T-cell (primary cell): ENCODE results near the gene PLPP4. TPM values are rescaled to one million over a fixed set of nuclear protein-coding genes. Genes with fewer than 3 reads are reported as not detected.

Experiments
- ATAC-seq, 4 experiments: fragments of 200-7000 bp in 3 of 4; fragments of 150-1000 bp in 1 of 4; cut with Tn5 transposase; replicated peaks in 1 of 4; 1 replicate in 3 of 4; 2 replicates in 1 of 4; pipeline ENCODE4 v1.10.0; 2021; ENCODE audit warnings: moderate library complexity in 3 of 4, mild to moderate bottlenecking in 2 of 4, moderate number of reproducible peaks in 1 of 4
- CTCF ChIA-PET, 2 donors: fragments of 300-600 bp; sonication (Branson Sonifier 250); formaldehyde crosslinking; loops; one replicate each; lab custom pipeline; 2022; ENCODE audit warnings: antibody characterized with exemption in 2 of 2; lab: Charles Lee
- POLR2A ChIA-PET, 2 donors: fragments of 300-600 bp; sonication (Branson Sonifier 250); formaldehyde crosslinking; loops; one replicate each; lab custom pipeline; 2022; ENCODE audit warnings: antibody characterized with exemption in 2 of 2; lab: Charles Lee
- DNase-seq, 35 experiments: peaks; one replicate each; pipeline versions ENCODE4 v3.0.0 to v3.0.0-alpha.2; 2013 to 2023
- H3K27ac ChIP-seq: one replicate; pipeline ENCODE4 v1.5.1; 2013; ENCODE audit warnings: low read length
- H3K27me3 ChIP-seq, 2 experiments: replicated peaks in 1 of 2; 1 replicate in 1 of 2; 2 replicates in 1 of 2; pipeline versions ENCODE4 v1.6.1 to v1.7.0; 2013; ENCODE audit warnings: low read length in 1 of 2, mixed read lengths in 1 of 2; ENCODE audit not compliant: control insufficient read depth in 2 of 2, insufficient read depth in 2 of 2; ENCODE audit errors: extremely low read depth in 1 of 2
- H3K36me3 ChIP-seq, 2 donors: 1 replicate in 1 of 2; 2 replicates in 1 of 2; pipeline versions ENCODE4 v1.6.1 to v1.7.0; 2013; ENCODE audit warnings: low read length in 1 of 2; ENCODE audit not compliant: control insufficient read depth in 2 of 2, insufficient read depth in 1 of 2; ENCODE audit errors: extremely low read depth in 1 of 2
- H3K4me1 ChIP-seq, 2 experiments: 1 replicate in 1 of 2; 2 replicates in 1 of 2; pipeline versions ENCODE4 v1.6.1 to v1.7.0; 2013; ENCODE audit warnings: low read length in 2 of 2, mixed read lengths in 1 of 2; ENCODE audit not compliant: insufficient read depth in 2 of 2, control insufficient read depth in 1 of 2; ENCODE audit errors: extremely low read depth in 1 of 2
- H3K4me3 ChIP-seq, 2 donors: 1 replicate in 1 of 2; 2 replicates in 1 of 2; pipeline versions ENCODE4 v1.5.1 to v1.7.0; 2013; ENCODE audit warnings: mild to moderate bottlenecking in 2 of 2, low read length in 1 of 2, moderate library complexity in 1 of 2; ENCODE audit not compliant: control insufficient read depth in 1 of 2; ENCODE audit errors: extremely low read depth in 1 of 2
- H3K9me3 ChIP-seq: 2 replicates; pipeline ENCODE4 v1.7.0; 2013
- H3K27ac Mint-ChIP-seq, 2 donors: one replicate each; pipeline ENCODE4 v1.8.0; 2020 to 2021; ENCODE audit warnings: mild to moderate bottlenecking in 2 of 2, mixed read lengths in 2 of 2
- H3K27me3 Mint-ChIP-seq, 2 donors: one replicate each; pipeline ENCODE4 v1.8.0; 2021 to 2022; ENCODE audit warnings: mixed read lengths in 2 of 2
- H3K36me3 Mint-ChIP-seq: one replicate; pipeline ENCODE4 v1.8.0; 2021; ENCODE audit warnings: mixed read lengths
- H3K4me1 Mint-ChIP-seq, 3 donors: one replicate each; pipeline ENCODE4 v1.8.0; 2020 to 2022; ENCODE audit warnings: mixed read lengths in 3 of 3, mild to moderate bottlenecking in 1 of 3
- H3K4me3 Mint-ChIP-seq, 3 donors: one replicate each; pipeline ENCODE4 v1.8.0; 2020 to 2022; ENCODE audit warnings: mild to moderate bottlenecking in 3 of 3, mixed read lengths in 3 of 3, moderate library complexity in 3 of 3
- H3K9me3 Mint-ChIP-seq, 3 donors: one replicate each; pipeline ENCODE4 v1.8.0; 2020 to 2022; ENCODE audit warnings: mixed read lengths in 3 of 3
- WGBS: methylation state at CpG from one replicate; pipeline ENCODE4 v1.1.5; 2013; ENCODE audit warnings: missing lambda C conversion rate; ENCODE audit not compliant: insufficient coverage; 5-methylcytosine and 5-hydroxymethylcytosine counted together
- total RNA-seq, 35 experiments: library from RNA in 6 of 35; stranded (reverse) in 6 of 35; fragments of 120-200 nt in 1 of 35; gene quantifications; one replicate each; pipeline versions ENCODE4 v1.2.1 to v1.2.4 and lab custom pipeline; 2013 to 2026

The PLPP4 gene
- total RNA-seq, 5 donors from 2014 or later (not counting 1 experiment from before 2014, with no cell fraction given), result not detected

DNA sequence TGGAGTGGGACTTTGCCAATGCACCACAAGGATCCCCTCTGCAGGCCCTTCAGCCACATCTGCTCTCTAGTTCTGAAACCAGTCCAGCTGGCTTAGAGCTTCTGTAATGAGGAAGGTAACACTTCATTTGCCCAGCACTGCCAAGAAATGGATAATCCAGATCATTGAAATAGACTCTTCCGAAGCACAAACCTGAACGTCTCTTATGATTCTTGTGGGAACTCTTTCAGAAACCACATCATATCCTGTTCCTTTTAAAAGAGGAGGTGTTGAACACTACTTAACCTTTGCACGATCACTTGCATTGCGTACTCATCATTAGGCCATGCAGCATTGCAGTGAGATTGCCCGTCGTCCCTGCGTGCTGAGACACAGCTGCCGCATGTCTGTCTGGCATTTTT is 25.8 kb upstream of the PLPP4 start:
- CTCF ChIA-PET, result no interaction called here

DNA sequence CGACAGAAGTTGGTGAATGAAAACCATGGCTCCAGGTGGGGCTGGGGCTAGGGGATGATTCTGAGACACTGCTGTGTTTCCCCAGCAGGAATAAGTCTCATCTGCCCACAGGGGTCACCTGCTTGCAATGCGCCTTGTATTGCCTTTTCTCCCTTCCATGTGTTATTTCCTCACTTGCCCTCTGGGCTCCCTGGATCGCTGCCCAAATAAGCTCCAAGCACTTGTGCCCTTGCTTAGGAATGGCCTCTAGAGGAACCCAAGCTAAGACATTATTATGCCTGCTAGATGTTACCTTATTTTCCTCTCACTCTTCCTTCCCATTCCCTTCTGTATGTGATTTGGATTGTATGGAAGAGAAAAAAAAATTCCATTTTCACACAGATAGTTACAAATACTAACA is 24.8 kb upstream of the PLPP4 start:
- H3K36me3 ChIP-seq, result no peaks in the 10 kb centered on the region
- H3K9me3 Mint-ChIP-seq, result no peaks in the 10 kb centered on the region
- ATAC-seq (no peak), DNase-seq (no peak)
- ChIA-PET CTCF (no interaction called here), POLR2A (no interaction called here)
- no peak overlapping the region for H3K4me3 ChIP-seq
- H3K27me3 ChIP-seq, result peaks cover 0 to 16% of the 10 kb centered on the region in 2 experiments
- H3K36me3 Mint-ChIP-seq, result no peaks in the 10 kb centered on the region
- no peak overlapping the region for H3K4me3 Mint-ChIP-seq
- peaks cover 0 to 7% (median 0%) of the 10 kb centered on the region in 3 donors for H3K4me1 Mint-ChIP-seq
- no peak overlapping the region for H3K27ac ChIP-seq
- WGBS, result 64% methylated on average over 2 of the region's 3 CpGs
- no peaks in the 10 kb centered on the region for H3K9me3 ChIP-seq
- H3K27ac Mint-ChIP-seq, result no peak overlapping the region
- peaks cover 22 to 26% of the 10 kb centered on the region in 2 donors for H3K27me3 Mint-ChIP-seq
- H3K4me1 ChIP-seq, result peaks cover 0 to 2% of the 10 kb centered on the region in 2 experiments

More for the DNA sequence above, 25.8 kb upstream of the PLPP4 start:
- ATAC-seq, result no peak
- WGBS, result 10% methylated on average over 2 of the region's 8 CpGs
- peaks cover 22 to 26% of the 10 kb centered on the region in 2 donors for H3K27me3 Mint-ChIP-seq
- Histone ChIP-seq H3K27ac (no peak overlapping the region), H3K9me3 (no peaks in the 10 kb centered on the region), H3K36me3 (no peaks in the 10 kb centered on the region), H3K4me1 (peaks cover 0 to 2% of the 10 kb centered on the region in 2 experiments), H3K4me3 (no peak overlapping the region), H3K27me3 (peaks cover 0 to 16% of the 10 kb centered on the region in 2 experiments)
- H3K36me3 Mint-ChIP-seq, result no peaks in the 10 kb centered on the region
- H3K4me3 Mint-ChIP-seq, result no peak overlapping the region
- no peaks in the 10 kb centered on the region for H3K9me3 Mint-ChIP-seq
- no peak for DNase-seq
- H3K4me1 Mint-ChIP-seq, result peaks cover 0 to 7% (median 0%) of the 10 kb centered on the region in 3 donors
- H3K27ac Mint-ChIP-seq, result no peak overlapping the region
- POLR2A ChIA-PET, result no interaction called here

DNA sequence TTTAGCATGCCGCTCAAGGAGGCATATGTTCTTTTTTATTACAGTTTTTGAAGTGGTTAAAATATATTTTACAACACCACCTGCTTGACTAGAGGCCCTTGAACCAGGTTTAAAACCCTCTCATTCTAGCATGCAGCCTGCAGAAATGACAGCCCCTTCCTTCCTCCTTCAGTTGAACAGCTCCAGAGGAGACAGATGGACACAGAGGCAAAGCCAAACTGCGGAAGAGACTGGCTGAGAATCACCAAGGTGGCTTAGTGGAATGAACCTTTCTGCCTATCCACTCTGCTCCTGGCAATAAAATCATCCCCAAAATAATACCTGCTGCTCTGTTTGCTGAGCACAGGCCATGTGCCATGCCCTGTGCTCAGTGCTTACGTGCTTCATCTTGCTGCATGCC is 23.9 kb upstream of the PLPP4 start:
- Mint-ChIP-seq H3K4me1 (peaks cover 0 to 7% (median 0%) of the 10 kb centered on the region in 3 donors), H3K9me3 (no peaks in the 10 kb centered on the region), H3K27ac (no peak overlapping the region), H3K27me3 (peaks cover 22 to 26% of the 10 kb centered on the region in 2 donors), H3K36me3 (no peaks in the 10 kb centered on the region), H3K4me3 (no peak overlapping the region)
- ATAC-seq (no peak), DNase-seq (no peak)
- Histone ChIP-seq H3K4me3 (no peak overlapping the region), H3K27ac (no peak overlapping the region), H3K27me3 (peaks cover 0 to 16% of the 10 kb centered on the region in 2 experiments), H3K9me3 (no peaks in the 10 kb centered on the region), H3K4me1 (peaks cover 0 to 2% of the 10 kb centered on the region in 2 experiments), H3K36me3 (no peaks in the 10 kb centered on the region)
- WGBS, result 27% methylated on average over 1 of the region's 3 CpGs
- POLR2A ChIA-PET, result no interaction called here
- CTCF ChIA-PET, result no interaction called here

DNA sequence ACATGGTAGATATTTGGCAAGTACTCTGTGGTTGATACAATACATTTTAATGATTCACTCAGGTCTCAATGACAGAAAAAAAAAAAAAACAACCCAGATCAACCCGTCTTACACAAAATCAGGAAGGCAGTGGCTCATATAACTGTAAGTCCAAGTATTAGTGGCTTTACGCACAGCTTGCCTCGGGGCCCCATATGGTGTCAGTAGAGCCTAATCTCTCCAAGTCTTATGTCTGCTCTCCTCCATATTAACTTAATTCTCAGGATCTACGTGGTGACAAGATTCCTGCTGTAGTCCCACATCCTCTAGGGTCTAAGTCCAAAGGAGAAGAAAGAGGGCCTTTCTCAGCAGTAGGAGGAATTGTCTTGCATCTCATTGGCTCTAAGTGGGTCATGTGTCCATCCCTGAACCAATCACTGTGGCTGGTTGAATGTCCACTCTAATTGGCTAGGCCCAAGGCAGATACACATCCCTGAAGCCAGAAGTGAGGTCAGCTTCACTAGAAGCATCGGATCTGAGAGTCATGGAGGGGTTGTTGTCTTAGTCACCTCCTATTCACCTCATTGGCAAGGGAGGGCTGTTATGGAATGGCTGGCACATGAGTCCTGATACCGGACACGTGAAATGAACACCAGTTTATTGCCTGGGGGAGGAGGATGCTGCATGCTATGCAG is 20.5 kb upstream of the PLPP4 start:
- H3K4me1 Mint-ChIP-seq, result peaks cover 0 to under 1% (median 0%) of the 10 kb centered on the region in 3 donors
- POLR2A ChIA-PET, result no interaction called here

DNA sequence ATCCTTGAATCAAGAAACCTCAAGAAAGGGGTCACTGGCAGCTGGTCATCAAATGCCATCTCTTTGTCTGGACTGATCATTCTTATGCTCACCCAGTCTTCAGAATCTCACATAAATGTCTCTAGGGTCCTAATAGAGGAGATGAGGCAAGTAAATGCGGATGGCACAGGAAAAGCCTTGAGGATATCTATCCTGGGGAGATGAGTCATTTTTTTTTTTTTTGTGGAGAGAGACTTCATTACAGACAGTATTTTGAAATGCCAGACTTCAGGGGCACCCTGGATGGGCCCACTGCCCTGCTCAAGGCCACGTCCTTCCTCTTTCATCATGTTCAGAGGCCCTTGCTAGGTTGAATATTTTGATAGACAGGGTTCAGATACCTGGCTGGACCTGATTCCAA is 19.5 kb upstream of the PLPP4 start:
- CTCF ChIA-PET, result no interaction called here
- no CpG with 5 or more reads among the region's 2 CpGs for WGBS

More for the DNA sequence above, 20.5 kb upstream of the PLPP4 start:
- no peak overlapping the region for H3K4me3 ChIP-seq
- DNase-seq, result no peak
- H3K36me3 Mint-ChIP-seq, result no peaks in the 10 kb centered on the region
- H3K27me3 Mint-ChIP-seq, result peaks cover 11 to 18% of the 10 kb centered on the region in 2 donors
- CTCF ChIA-PET, result no interaction called here
- no peak for ATAC-seq
- no peaks in the 10 kb centered on the region for H3K9me3 Mint-ChIP-seq
- peaks cover 0 to 12% of the 10 kb centered on the region in 2 experiments for H3K27me3 ChIP-seq
- H3K36me3 ChIP-seq, result no peaks in the 10 kb centered on the region
- H3K4me1 ChIP-seq, result no peaks in the 10 kb centered on the region
- no peak overlapping the region for H3K27ac ChIP-seq
- H3K27ac Mint-ChIP-seq, result no peak overlapping the region
- WGBS, result 83% methylated on average over 6 of the region's 7 CpGs
- no peaks in the 10 kb centered on the region for H3K9me3 ChIP-seq
- H3K4me3 Mint-ChIP-seq, result no peak overlapping the region

DNA sequence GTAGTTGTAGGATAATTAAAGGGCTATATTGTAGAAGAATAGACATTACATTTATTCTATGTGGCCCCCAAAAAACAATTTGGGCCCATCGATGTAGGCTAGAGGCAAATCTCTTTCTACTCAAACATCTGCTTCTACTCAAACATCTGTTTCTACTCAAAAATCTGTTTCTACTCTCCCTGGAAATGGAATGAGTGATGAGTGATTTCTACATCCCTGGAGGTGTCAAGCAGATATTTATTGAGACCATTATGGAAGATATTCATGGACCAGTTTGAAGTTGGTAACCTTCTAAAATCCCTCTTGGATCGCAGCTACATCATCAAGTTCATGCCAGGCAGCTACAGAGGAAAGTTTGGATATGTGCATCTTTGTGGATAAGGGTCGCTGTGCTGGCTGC is 5.1 kb upstream of the PLPP4 start:
- ATAC-seq, result no peak
- H3K36me3 ChIP-seq, result no peaks in the 10 kb centered on the region
- peaks cover 12 to 20% of the 10 kb centered on the region in 2 donors for H3K27me3 Mint-ChIP-seq
- no peak overlapping the region for H3K27ac Mint-ChIP-seq
- H3K27me3 ChIP-seq, result peaks cover 4 to 18% of the 10 kb centered on the region in 2 experiments
- no peaks in the 10 kb centered on the region for H3K36me3 Mint-ChIP-seq
- no peaks in the 10 kb centered on the region for H3K9me3 ChIP-seq
- no peak for DNase-seq
- ChIA-PET POLR2A (no interaction called here), CTCF (no interaction called here)
- peaks cover 0 to 6% (median 5%) of the 10 kb centered on the region in 3 donors for H3K9me3 Mint-ChIP-seq
- H3K4me3 Mint-ChIP-seq, result no peak overlapping the region
- no peaks in the 10 kb centered on the region for H3K4me1 ChIP-seq
- 86% methylated on average over 1 of the region's 3 CpGs for WGBS
- peaks cover 0 to 3% (median 0%) of the 10 kb centered on the region in 3 donors for H3K4me1 Mint-ChIP-seq
- no peak overlapping the region for H3K27ac ChIP-seq
- H3K4me3 ChIP-seq, result no peak overlapping the region

More for the DNA sequence above, 19.5 kb upstream of the PLPP4 start:
- H3K36me3 ChIP-seq, result no peaks in the 10 kb centered on the region
- H3K36me3 Mint-ChIP-seq, result no peaks in the 10 kb centered on the region
- peaks cover 0 to 6% of the 10 kb centered on the region in 2 experiments for H3K27me3 ChIP-seq
- peaks cover 4 to 10% of the 10 kb centered on the region in 2 donors for H3K27me3 Mint-ChIP-seq
- H3K9me3 ChIP-seq, result no peaks in the 10 kb centered on the region
- H3K27ac ChIP-seq, result no peak overlapping the region
- ATAC-seq, result no peak
- POLR2A ChIA-PET, result no interaction called here
- no peak for DNase-seq
- H3K4me1 ChIP-seq, result no peaks in the 10 kb centered on the region
- no peaks in the 10 kb centered on the region for H3K4me1 Mint-ChIP-seq
- H3K4me3 Mint-ChIP-seq, result no peak overlapping the region
- no peak overlapping the region for H3K4me3 ChIP-seq
- H3K27ac Mint-ChIP-seq, result no peak overlapping the region
- H3K9me3 Mint-ChIP-seq, result no peaks in the 10 kb centered on the region
